ENCODE results near the gene AACS.

DNA sequence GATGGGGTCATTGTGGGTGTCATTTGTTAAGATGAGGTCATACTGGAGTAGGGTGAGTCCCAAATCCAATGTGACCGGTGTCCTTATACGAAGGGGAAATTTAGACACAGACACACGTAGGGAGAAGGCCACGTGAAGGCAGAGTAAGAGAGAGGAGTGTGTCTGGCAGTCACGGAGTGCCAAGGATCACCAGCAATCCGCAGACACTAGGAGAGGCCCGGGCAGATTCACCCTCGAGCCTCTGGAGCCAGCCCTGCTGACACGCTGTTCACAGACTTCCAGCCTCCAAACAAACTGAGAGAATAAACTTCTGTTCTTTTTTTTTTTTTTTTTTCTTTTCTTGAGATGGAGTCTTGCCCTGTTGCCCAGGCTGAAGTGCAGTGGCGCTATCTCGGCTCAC lies 46.9 kb upstream of the AACS start:
- TF ChIP-seq, protein P1, sequence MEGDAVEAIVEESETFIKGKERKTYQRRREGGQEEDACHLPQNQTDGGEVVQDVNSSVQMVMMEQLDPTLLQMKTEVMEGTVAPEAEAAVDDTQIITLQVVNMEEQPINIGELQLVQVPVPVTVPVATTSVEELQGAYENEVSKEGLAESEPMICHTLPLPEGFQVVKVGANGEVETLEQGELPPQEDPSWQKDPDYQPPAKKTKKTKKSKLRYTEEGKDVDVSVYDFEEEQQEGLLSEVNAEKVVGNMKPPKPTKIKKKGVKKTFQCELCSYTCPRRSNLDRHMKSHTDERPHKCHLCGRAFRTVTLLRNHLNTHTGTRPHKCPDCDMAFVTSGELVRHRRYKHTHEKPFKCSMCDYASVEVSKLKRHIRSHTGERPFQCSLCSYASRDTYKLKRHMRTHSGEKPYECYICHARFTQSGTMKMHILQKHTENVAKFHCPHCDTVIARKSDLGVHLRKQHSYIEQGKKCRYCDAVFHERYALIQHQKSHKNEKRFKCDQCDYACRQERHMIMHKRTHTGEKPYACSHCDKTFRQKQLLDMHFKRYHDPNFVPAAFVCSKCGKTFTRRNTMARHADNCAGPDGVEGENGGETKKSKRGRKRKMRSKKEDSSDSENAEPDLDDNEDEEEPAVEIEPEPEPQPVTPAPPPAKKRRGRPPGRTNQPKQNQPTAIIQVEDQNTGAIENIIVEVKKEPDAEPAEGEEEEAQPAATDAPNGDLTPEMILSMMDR (IDR thresholded peaks at IDR 0.05), result no peak
- no peak for TF ChIP-seq EZH2 (IDR thresholded peaks at IDR 0.05; ENCODE audit: borderline replicate concordance, insufficient read depth, low read depth, low read length, poor library complexity, severe bottlenecking)
